ENCODE data around the gene RNF111.

DNA sequence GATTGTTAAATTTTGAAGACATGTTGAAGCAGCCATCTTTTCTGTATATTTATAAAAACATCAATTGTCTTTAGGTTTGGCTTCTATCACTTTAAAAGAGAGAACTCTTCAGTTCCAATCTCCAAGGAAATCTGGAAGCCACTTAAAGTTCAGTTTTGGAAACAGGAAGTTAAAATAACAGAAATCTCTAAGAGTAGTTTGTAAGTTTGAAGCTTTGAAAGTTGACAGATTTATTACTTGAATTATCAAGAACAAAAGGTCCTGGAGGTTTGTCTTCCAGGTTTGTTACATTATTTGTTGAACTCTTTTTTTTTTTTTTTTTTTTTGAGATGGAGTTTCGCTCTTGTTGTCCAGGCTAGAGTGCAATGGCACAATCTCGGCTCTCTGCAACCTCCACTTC is 30.0 kb downstream of the RNF111 start:
- TF ChIP-seq POLR2A (IDR thresholded peaks at IDR 0.05; ENCODE audit: low read length) (no peak), JUN (IDR thresholded peaks at IDR 0.05) (no peak), MAFK (IDR thresholded peaks at IDR 0.05; ENCODE audit: partially characterized antibody) (no peak), PHF8 (IDR thresholded peaks at IDR 0.05; ENCODE audit: borderline replicate concordance, low read depth) (no peak), FOSL2 (IDR thresholded peaks at IDR 0.05) (no peak), FOSL2 (CRISPR knock-in tag; IDR thresholded peaks at IDR 0.05) (no peak), CEBPB (IDR thresholded peaks at IDR 0.05) (no peak), RARB (CRISPR knock-in tag; IDR thresholded peaks at IDR 0.05) (no peak), NR3C1 (IDR thresholded peaks at IDR 0.05) (no peak), RFX5 (IDR thresholded peaks at IDR 0.05) (no peak)
- TF ChIP-seq, protein P1, sequence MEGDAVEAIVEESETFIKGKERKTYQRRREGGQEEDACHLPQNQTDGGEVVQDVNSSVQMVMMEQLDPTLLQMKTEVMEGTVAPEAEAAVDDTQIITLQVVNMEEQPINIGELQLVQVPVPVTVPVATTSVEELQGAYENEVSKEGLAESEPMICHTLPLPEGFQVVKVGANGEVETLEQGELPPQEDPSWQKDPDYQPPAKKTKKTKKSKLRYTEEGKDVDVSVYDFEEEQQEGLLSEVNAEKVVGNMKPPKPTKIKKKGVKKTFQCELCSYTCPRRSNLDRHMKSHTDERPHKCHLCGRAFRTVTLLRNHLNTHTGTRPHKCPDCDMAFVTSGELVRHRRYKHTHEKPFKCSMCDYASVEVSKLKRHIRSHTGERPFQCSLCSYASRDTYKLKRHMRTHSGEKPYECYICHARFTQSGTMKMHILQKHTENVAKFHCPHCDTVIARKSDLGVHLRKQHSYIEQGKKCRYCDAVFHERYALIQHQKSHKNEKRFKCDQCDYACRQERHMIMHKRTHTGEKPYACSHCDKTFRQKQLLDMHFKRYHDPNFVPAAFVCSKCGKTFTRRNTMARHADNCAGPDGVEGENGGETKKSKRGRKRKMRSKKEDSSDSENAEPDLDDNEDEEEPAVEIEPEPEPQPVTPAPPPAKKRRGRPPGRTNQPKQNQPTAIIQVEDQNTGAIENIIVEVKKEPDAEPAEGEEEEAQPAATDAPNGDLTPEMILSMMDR (IDR thresholded peaks at IDR 0.05) = no peak
- TF ChIP-seq, protein P2, sequence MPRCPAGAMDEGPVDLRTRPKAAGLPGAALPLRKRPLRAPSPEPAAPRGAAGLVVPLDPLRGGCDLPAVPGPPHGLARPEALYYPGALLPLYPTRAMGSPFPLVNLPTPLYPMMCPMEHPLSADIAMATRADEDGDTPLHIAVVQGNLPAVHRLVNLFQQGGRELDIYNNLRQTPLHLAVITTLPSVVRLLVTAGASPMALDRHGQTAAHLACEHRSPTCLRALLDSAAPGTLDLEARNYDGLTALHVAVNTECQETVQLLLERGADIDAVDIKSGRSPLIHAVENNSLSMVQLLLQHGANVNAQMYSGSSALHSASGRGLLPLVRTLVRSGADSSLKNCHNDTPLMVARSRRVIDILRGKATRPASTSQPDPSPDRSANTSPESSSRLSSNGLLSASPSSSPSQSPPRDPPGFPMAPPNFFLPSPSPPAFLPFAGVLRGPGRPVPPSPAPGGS (IDR thresholded peaks at IDR 0.05) = no peak
- TF ChIP-seq, protein P3, sequence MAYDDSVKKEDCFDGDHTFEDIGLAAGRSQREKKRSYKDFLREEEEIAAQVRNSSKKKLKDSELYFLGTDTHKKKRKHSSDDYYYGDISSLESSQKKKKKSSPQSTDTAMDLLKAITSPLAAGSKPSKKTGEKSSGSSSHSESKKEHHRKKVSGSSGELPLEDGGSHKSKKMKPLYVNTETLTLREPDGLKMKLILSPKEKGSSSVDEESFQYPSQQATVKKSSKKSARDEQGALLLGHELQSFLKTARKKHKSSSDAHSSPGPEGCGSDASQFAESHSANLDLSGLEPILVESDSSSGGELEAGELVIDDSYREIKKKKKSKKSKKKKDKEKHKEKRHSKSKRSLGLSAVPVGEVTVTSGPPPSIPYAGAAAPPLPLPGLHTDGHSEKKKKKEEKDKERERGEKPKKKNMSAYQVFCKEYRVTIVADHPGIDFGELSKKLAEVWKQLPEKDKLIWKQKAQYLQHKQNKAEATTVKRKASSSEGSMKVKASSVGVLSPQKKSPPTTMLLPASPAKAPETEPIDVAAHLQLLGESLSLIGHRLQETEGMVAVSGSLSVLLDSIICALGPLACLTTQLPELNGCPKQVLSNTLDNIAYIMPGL (CRISPR knock-in tag; IDR thresholded peaks at IDR 0.05; ENCODE audit: borderline replicate concordance) = no peak
- TF ChIP-seq, protein P4, sequence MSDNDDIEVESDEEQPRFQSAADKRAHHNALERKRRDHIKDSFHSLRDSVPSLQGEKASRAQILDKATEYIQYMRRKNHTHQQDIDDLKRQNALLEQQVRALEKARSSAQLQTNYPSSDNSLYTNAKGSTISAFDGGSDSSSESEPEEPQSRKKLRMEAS (IDR thresholded peaks at IDR 0.05) = no peak
